ENCODE results near the gene PHKG2. TPM values are rescaled to one million over a fixed set of nuclear protein-coding genes. Genes with fewer than 3 reads are reported as not detected.

PHKG2 gene
- total and polyA plus RNA-seq, 4 donors, result 12.2 to 37.4 (median 31.7) TPM

- 96 to 99% methylated on average over 8 of the region's 8 CpGs for WGBS, 2 donors
- H3K36me3 ChIP-seq (ENCODE audit: control insufficient read depth in 4 of 4, insufficient read depth in 4 of 4, low read length in 4 of 4), result peaks cover 48 to 74% (median 60%) of the 10 kb centered on the region in 4 donors
Measured at GRCh38 chr16:30721167-30721566, 27.1 kb upstream of the PHKG2 start.

GRCh38 chr16:30721606-30722005, 26.6 kb upstream of the PHKG2 start:
- H3K27ac ChIP-seq (ENCODE audit: low read depth in 1 of 2, low read length in 1 of 2), result no peak overlapping the region
- no peak for TF ChIP-seq CTCF (IDR thresholded peaks at IDR 0.05; ENCODE audit: control extremely low read depth, extremely low read depth)
- H3K9me3 ChIP-seq (ENCODE audit: control insufficient read depth in 4 of 4, insufficient read depth in 3 of 4, low read length in 3 of 4), result no peaks in the 10 kb centered on the region
- ATAC-seq (ENCODE audit: insufficient read depth, low FRiP score) (no peak), DNase-seq (no peak)
- WGBS, 2 donors, result 97 to 100% methylated on average over 1 of the region's 1 CpG
- H3K4me3 ChIP-seq, result no peak overlapping the region
- peaks cover 45 to 71% (median 56%) of the 10 kb centered on the region in 4 donors for H3K36me3 ChIP-seq (ENCODE audit: control insufficient read depth in 4 of 4, insufficient read depth in 4 of 4, low read length in 4 of 4)
- H3K27me3 ChIP-seq (ENCODE audit: control insufficient read depth in 3 of 3, insufficient read depth in 3 of 3, low read length in 2 of 3), result no peaks in the 10 kb centered on the region
- H3K4me1 ChIP-seq (ENCODE audit: control insufficient read depth in 5 of 5, insufficient read depth in 5 of 5, low read length in 5 of 5), result no peaks in the 10 kb centered on the region
- H3K9ac ChIP-seq (ENCODE audit: insufficient read depth in 1 of 2, low read length in 2 of 2), result no peak overlapping the region

More at GRCh38 chr16:30721167-30721566, 27.1 kb upstream of the PHKG2 start:
- no peaks in the 10 kb centered on the region for H3K9me3 ChIP-seq (ENCODE audit: control insufficient read depth in 4 of 4, insufficient read depth in 3 of 4, low read length in 3 of 4)
- no peak for TF ChIP-seq CTCF (IDR thresholded peaks at IDR 0.05; ENCODE audit: control extremely low read depth, extremely low read depth)
- ATAC-seq (ENCODE audit: insufficient read depth, low FRiP score) (no peak), DNase-seq (no peak)
- H3K4me3 ChIP-seq, result no peak overlapping the region
- H3K27me3 ChIP-seq (ENCODE audit: control insufficient read depth in 3 of 3, insufficient read depth in 3 of 3, low read length in 2 of 3), result no peaks in the 10 kb centered on the region
- no peak overlapping the region for H3K27ac ChIP-seq (ENCODE audit: low read depth in 1 of 2, low read length in 1 of 2)
- H3K4me1 ChIP-seq (ENCODE audit: control insufficient read depth in 5 of 5, insufficient read depth in 5 of 5, low read length in 5 of 5), result no peaks in the 10 kb centered on the region
- no peak overlapping the region for H3K9ac ChIP-seq (ENCODE audit: insufficient read depth in 1 of 2, low read length in 2 of 2)

GRCh38 chr16:30722443-30722842, 25.8 kb upstream of the PHKG2 start:
- Histone ChIP-seq H3K9ac (ENCODE audit: insufficient read depth in 1 of 2, low read length in 2 of 2) (no peak overlapping the region), H3K36me3 (ENCODE audit: control insufficient read depth in 4 of 4, insufficient read depth in 4 of 4, low read length in 4 of 4) (peaks cover 39 to 69% (median 56%) of the 10 kb centered on the region in 4 donors), H3K27me3 (ENCODE audit: control insufficient read depth in 3 of 3, insufficient read depth in 3 of 3, low read length in 2 of 3) (no peaks in the 10 kb centered on the region), H3K9me3 (ENCODE audit: control insufficient read depth in 4 of 4, insufficient read depth in 3 of 4, low read length in 3 of 4) (no peaks in the 10 kb centered on the region), H3K4me3 (no peak overlapping the region), H3K27ac (ENCODE audit: low read depth in 1 of 2, low read length in 1 of 2) (no peak overlapping the region), H3K4me1 (ENCODE audit: control insufficient read depth in 5 of 5, insufficient read depth in 5 of 5, low read length in 5 of 5) (no peaks in the 10 kb centered on the region)
- no peak for DNase-seq
- 82 to 83% methylated on average over 6 of the region's 6 CpGs for WGBS, 2 donors
- TF ChIP-seq CTCF (IDR thresholded peaks at IDR 0.05; ENCODE audit: control extremely low read depth, extremely low read depth), result no peak
- no peak for ATAC-seq (ENCODE audit: insufficient read depth, low FRiP score)

- DNase-seq, result no peak
- no peaks in the 10 kb centered on the region for H3K27me3 ChIP-seq (ENCODE audit: control insufficient read depth in 3 of 3, insufficient read depth in 3 of 3, low read length in 2 of 3)
- no peak overlapping the region for H3K4me3 ChIP-seq
- H3K4me1 ChIP-seq (ENCODE audit: control insufficient read depth in 5 of 5, insufficient read depth in 5 of 5, low read length in 5 of 5), result no peaks in the 10 kb centered on the region
- H3K36me3 ChIP-seq (ENCODE audit: control insufficient read depth in 4 of 4, insufficient read depth in 4 of 4, low read length in 4 of 4), result peaks cover 39 to 64% (median 57%) of the 10 kb centered on the region in 4 donors
- 92 to 93% methylated on average over 10 of the region's 10 CpGs for WGBS, 2 donors
- H3K9me3 ChIP-seq (ENCODE audit: control insufficient read depth in 4 of 4, insufficient read depth in 3 of 4, low read length in 3 of 4), result no peaks in the 10 kb centered on the region
- H3K27ac ChIP-seq (ENCODE audit: low read depth in 1 of 2, low read length in 1 of 2), result no peak overlapping the region
- H3K9ac ChIP-seq (ENCODE audit: insufficient read depth in 1 of 2, low read length in 2 of 2), result no peak overlapping the region
- no peak for TF ChIP-seq CTCF (IDR thresholded peaks at IDR 0.05; ENCODE audit: control extremely low read depth, extremely low read depth)
- ATAC-seq (ENCODE audit: insufficient read depth, low FRiP score), result no peak
Measured at GRCh38 chr16:30722916-30723315, 25.3 kb upstream of the PHKG2 start.
